Body of pancreas (tissue), 4 donors: ENCODE results near the gene BRD1.

Source experiments
- CTCF ChIP-seq, 7 experiments: fragments of 450-650 bp in 4 of 7; fragments of 200-600 bp in 3 of 7; sonication (generic) in 3 of 7; IDR thresholded peaks; one replicate each; pipeline ENCODE4 v1.5.1; 2016 to 2019; ENCODE audit warnings: antibody characterized with exemption in 7 of 7
- POLR2A ChIP-seq, 3 donors: fragments of 450-650 bp; IDR thresholded peaks; one replicate each; pipeline ENCODE4 v1.6.1; 2016; ENCODE audit warnings: antibody characterized with exemption in 3 of 3, mild to moderate bottlenecking in 2 of 3

- TF ChIP-seq CTCF (IDR thresholded peaks at IDR 0.05) (no peak), POLR2A (IDR thresholded peaks at IDR 0.05) (peak in 1 of 3 donors; percentile 10)
Observed at GRCh38 chr22:49827853-49828598, at the start of gene BRD1.
